HG02798 (cell line): ENCODE data around the gene COX7A2L.
"Not testable (repeated sequence)": the region's sequence is repeated elsewhere in the genome, so short reads cannot be mapped to it uniquely, and the experiment has no call there.

Source experiments
- ATAC-seq: cut with Tn5 transposase; IDR thresholded peaks from one replicate; pipeline ENCODE4 v1.9.1; 2021; ENCODE audit warnings: mild to moderate bottlenecking; ENCODE audit not compliant: unreplicated experiment, poor library complexity

The COX7A2L gene

GRCh38 chr2:42340045-42340937, 20.7 kb downstream of the COX7A2L start:
- no peak for ATAC-seq

- no peak for ATAC-seq
These were observed 21.7 kb downstream of the COX7A2L start for GRCh38 chr2:42339191-42339912.

GRCh38 chr2:42338567-42339190, 22.3 kb downstream of the COX7A2L start:
- no peak for ATAC-seq

GRCh38 chr2:42337846-42338566, 23.0 kb downstream of the COX7A2L start:
- ATAC-seq: no peak

GRCh38 chr2:42337356-42337820, 23.6 kb downstream of the COX7A2L start:
- ATAC-seq: no peak

GRCh38 chr2:42336361-42336965, 24.6 kb downstream of the COX7A2L start:
- ATAC-seq: no peak

GRCh38 chr2:42335514-42336104, 25.4 kb downstream of the COX7A2L start:
- ATAC-seq: no peak

- not testable (repeated sequence) for ATAC-seq
These were observed 26.2 kb downstream of the COX7A2L start for GRCh38 chr2:42334865-42335264.

GRCh38 chr2:42334220-42334619, 26.8 kb downstream of the COX7A2L start:
- ATAC-seq: no peak

GRCh38 chr2:42333579-42333978, 27.4 kb downstream of the COX7A2L start:
- no peak for ATAC-seq

GRCh38 chr2:42332575-42332974, 28.4 kb downstream of the COX7A2L start:
- ATAC-seq: no peak

GRCh38 chr2:42331569-42332284, 29.3 kb downstream of the COX7A2L start:
- no peak for ATAC-seq

- no peak for ATAC-seq
These were observed 31.3 kb downstream of the COX7A2L start for GRCh38 chr2:42329736-42330135.

GRCh38 chr2:42328923-42329322, 32.1 kb downstream of the COX7A2L start:
- ATAC-seq: no peak

- ATAC-seq: no peak
These were observed 32.7 kb downstream of the COX7A2L start for GRCh38 chr2:42328148-42328833.

GRCh38 chr2:42327125-42327524, 33.9 kb downstream of the COX7A2L start:
- no peak for ATAC-seq

- ATAC-seq: no peak
These were observed 35.4 kb downstream of the COX7A2L start for GRCh38 chr2:42325609-42326008.

GRCh38 chr2:42324949-42325348, 36.1 kb downstream of the COX7A2L start:
- ATAC-seq: no peak
